Measurements from ENCODE around the gene CCDC60. TPM values are rescaled to one million over a fixed set of nuclear protein-coding genes. Genes with fewer than 3 reads are reported as not detected.

CCDC60 gene
- total RNA-seq, 6 donors from 2014 or later: 0.76 to 12.5 (median 2.3) TPM; not detected in 1

DNA sequence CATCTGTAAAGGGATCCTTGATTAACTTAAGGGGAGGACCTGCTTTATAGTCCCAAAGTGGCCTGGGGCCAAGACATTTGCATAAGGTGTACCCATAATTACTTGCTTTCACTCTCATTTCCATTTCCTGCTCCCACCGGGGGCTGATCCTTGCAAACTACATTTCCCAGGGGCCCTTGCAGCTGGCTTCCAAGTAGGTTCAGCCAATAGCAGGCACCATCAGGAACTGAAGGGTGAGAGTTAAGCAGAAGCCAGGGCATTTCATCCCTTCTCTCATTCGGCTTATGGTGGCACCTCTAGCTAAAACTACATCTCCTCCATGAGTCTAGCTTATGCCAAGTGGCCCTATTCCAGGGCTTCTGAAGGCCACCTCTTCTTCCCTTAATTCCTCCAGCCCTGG, 88.8 kb downstream of the CCDC60 start:
- DNase-seq (no peak), ATAC-seq (ENCODE audit: low FRiP score in 2 of 2) (no peak)
- H3K4me3 ChIP-seq: no peak overlapping the region
- TF ChIP-seq POLR2AphosphoS5 (IDR thresholded peaks at IDR 0.05) (no peak), POLR2A (IDR thresholded peaks at IDR 0.05) (no peak), EP300 (IDR thresholded peaks at IDR 0.05) (no peak)
- TF ChIP-seq, protein P1, sequence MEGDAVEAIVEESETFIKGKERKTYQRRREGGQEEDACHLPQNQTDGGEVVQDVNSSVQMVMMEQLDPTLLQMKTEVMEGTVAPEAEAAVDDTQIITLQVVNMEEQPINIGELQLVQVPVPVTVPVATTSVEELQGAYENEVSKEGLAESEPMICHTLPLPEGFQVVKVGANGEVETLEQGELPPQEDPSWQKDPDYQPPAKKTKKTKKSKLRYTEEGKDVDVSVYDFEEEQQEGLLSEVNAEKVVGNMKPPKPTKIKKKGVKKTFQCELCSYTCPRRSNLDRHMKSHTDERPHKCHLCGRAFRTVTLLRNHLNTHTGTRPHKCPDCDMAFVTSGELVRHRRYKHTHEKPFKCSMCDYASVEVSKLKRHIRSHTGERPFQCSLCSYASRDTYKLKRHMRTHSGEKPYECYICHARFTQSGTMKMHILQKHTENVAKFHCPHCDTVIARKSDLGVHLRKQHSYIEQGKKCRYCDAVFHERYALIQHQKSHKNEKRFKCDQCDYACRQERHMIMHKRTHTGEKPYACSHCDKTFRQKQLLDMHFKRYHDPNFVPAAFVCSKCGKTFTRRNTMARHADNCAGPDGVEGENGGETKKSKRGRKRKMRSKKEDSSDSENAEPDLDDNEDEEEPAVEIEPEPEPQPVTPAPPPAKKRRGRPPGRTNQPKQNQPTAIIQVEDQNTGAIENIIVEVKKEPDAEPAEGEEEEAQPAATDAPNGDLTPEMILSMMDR (IDR thresholded peaks at IDR 0.05): no peak
- H3K4me1 ChIP-seq: no peaks in the 10 kb centered on the region
- 26 to 36% methylated on average over 2 of the region's 2 CpGs for WGBS, 2 donors
- H3K36me3 ChIP-seq: no peaks in the 10 kb centered on the region
- H3K27me3 ChIP-seq: no peaks in the 10 kb centered on the region
- no peaks in the 10 kb centered on the region for H3K9me3 ChIP-seq
- H3K27ac ChIP-seq: no peak overlapping the region

DNA sequence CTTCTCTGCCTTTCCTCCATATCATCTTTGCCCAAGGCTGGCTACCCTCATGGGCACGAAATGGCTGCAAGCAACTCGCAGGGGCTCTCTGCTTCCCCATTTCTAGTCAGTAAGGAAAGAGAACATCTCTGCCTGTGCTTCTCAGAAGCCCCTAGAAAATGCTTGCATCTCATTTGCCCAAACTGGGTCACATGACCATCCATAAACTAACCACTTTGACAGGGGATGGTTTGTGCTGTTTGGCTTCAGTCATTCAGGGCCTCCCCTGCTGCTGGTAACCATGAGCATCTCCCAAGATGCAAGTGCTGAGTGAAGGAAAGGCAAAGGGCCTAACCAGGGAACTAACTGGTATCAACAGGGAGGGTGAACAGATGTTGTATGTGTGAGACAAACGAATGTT, 91.1 kb downstream of the CCDC60 start:
- Histone ChIP-seq H3K36me3 (no peaks in the 10 kb centered on the region), H3K9me3 (no peaks in the 10 kb centered on the region), H3K27me3 (no peaks in the 10 kb centered on the region), H3K4me1 (no peaks in the 10 kb centered on the region), H3K4me3 (no peak overlapping the region), H3K27ac (no peak overlapping the region)
- TF ChIP-seq EP300 (IDR thresholded peaks at IDR 0.05): no peak
- TF ChIP-seq POLR2A (IDR thresholded peaks at IDR 0.05): no peak
- TF ChIP-seq POLR2AphosphoS5 (IDR thresholded peaks at IDR 0.05): no peak
- TF ChIP-seq, protein P1 (IDR thresholded peaks at IDR 0.05): no peak
- no peak for DNase-seq
- 62 to 89% methylated on average over 3 of the region's 3 CpGs for WGBS, 2 donors
- no peak for ATAC-seq (ENCODE audit: low FRiP score in 2 of 2)

DNA sequence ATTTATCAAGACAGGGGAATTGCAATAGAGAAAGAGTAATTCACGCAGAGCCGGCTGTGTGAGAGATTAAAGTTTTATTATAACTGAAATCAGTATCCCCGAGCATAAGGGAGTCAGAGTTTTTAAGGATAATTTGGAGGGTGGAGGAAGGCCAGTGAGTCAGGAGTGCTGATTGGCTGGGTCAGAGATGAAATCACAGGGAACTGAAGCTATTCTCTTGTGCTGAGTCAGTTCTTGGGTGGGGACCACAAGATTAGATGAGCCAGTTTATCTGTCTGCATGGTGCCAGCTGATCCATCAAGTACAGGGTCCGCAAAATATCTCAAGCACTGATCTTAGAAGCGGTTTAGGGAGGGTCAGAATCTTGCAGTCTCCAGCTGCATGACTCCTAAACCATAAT, 96.6 kb downstream of the CCDC60 start:
- no peaks in the 10 kb centered on the region for H3K36me3 ChIP-seq
- no peaks in the 10 kb centered on the region for H3K4me1 ChIP-seq
- ATAC-seq (ENCODE audit: low FRiP score in 2 of 2): no peak
- H3K9me3 ChIP-seq: no peaks in the 10 kb centered on the region
- no peak for DNase-seq
- H3K4me3 ChIP-seq: no peak overlapping the region
- no peaks in the 10 kb centered on the region for H3K27me3 ChIP-seq
- no peak overlapping the region for H3K27ac ChIP-seq
- TF ChIP-seq EP300 (IDR thresholded peaks at IDR 0.05) (no peak), POLR2AphosphoS5 (IDR thresholded peaks at IDR 0.05) (no peak), POLR2A (IDR thresholded peaks at IDR 0.05) (no peak)
- TF ChIP-seq, protein P1 (IDR thresholded peaks at IDR 0.05): no peak
- WGBS, 2 donors: 94 to 95% methylated on average over 5 of the region's 5 CpGs

DNA sequence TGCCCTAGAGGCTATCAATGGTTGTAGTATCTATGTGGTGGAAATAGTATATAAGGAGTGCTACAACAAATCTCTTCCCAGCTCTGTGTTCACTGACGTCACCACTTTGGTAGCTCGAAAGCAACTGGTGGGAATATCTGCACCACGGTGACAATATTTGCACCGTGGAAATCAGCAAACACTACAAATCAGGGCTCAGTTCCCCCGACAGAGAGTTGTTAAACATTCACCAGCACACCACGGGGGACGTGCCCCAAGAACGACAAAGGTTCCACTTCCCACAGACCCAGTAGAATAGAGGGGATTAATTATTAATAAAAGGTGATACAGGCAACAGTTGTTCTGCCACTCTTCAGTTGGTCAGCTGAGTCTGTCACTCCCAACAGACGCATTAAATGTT, 98.4 kb downstream of the CCDC60 start:
- no peak overlapping the region for H3K27ac ChIP-seq
- DNase-seq: no peak
- no peak overlapping the region for H3K4me3 ChIP-seq
- no peaks in the 10 kb centered on the region for H3K36me3 ChIP-seq
- no peaks in the 10 kb centered on the region for H3K9me3 ChIP-seq
- TF ChIP-seq POLR2AphosphoS5 (IDR thresholded peaks at IDR 0.05): no peak
- no peak for TF ChIP-seq EP300 (IDR thresholded peaks at IDR 0.05)
- TF ChIP-seq POLR2A (IDR thresholded peaks at IDR 0.05): no peak
- TF ChIP-seq, protein P1 (IDR thresholded peaks at IDR 0.05): no peak
- H3K4me1 ChIP-seq: no peaks in the 10 kb centered on the region
- no peak for ATAC-seq (ENCODE audit: low FRiP score in 2 of 2)
- no peaks in the 10 kb centered on the region for H3K27me3 ChIP-seq
- WGBS, 2 donors: 68 to 71% methylated on average over 9 of the region's 9 CpGs

DNA sequence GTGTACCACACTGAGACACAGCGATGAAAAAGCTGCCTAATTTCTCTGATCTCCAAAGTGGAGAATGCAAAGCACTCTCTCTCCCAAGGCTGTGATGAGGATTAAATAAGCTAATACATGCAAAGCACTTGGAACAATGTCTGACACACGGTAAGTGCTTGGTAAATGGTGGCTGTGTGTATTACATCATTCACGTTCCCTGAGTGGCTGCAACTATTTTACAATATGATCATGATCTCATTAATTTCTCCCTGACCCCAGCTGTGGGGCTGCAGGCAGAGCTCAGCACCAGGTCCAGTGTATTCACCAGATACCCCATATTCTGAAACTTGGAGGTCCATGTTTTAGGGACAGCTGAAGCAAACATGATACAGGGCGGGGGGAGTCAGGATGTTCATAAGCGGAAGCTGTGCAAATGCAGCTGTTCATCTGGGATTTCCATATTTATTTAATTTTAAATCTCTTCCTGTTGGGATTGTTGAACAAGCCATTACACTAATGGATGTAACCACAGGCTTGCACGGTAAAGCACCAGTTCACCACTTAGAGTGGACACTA, 106.4 kb downstream of the CCDC60 start:
- H3K4me3 ChIP-seq: no peak overlapping the region
- no peak for ATAC-seq (ENCODE audit: low FRiP score in 2 of 2)
- H3K9me3 ChIP-seq: no peaks in the 10 kb centered on the region
- no peak for DNase-seq
- no peaks in the 10 kb centered on the region for H3K27me3 ChIP-seq
- H3K27ac ChIP-seq: no peak overlapping the region
- no peak for TF ChIP-seq POLR2AphosphoS5 (IDR thresholded peaks at IDR 0.05)
- no peaks in the 10 kb centered on the region for H3K36me3 ChIP-seq
- 74 to 75% methylated on average over 6 of the region's 6 CpGs for WGBS, 2 donors
- no peaks in the 10 kb centered on the region for H3K4me1 ChIP-seq
